NCI-H1105 (cell line): ENCODE data around the gene RPS6KA4.

Experiments
- DNase-seq: peaks from one replicate; lab custom pipeline; 2025; lab: John Stamatoyannopoulos, UW

RPS6KA4 gene

GRCh38 chr11:64419257-64419790 lies 60.4 kb downstream of the RPS6KA4 start:
- no peak for DNase-seq

DNA sequence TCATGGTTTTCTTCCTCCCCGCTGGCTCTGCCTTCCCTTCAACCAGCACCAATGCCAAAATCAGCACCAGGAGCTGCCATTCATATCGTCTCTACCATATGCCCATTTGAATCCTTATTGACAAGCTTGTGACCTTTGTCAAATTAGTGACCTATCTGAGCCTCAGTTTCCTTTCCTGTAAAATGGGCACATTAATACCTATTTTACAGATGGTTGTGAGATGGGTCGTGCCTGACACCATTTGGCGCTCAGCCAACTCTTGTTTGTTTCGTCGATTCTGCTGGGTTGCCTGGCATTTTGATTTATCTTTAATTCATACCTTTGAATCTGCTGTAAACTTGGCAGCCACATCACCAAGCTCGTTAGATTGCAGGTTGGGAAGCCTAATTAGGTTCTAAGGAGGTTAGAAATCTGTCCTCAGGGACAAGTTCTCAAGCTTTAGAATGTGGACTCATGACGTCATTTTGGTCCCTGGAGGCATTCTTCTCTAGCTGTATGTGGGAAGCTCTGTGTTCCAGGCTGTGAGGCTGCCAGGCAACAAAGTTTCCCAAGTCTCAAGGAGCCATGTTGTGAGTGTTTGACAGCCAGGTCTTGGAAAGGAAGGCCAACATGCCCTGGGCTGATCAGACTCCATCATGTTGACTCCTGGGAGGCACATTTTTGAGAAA lies 61.0 kb downstream of the RPS6KA4 start:
- no peak for DNase-seq
